ENCODE measurements around the gene KCNAB3. TPM values are rescaled to one million over a fixed set of nuclear protein-coding genes. Genes with fewer than 3 reads are reported as not detected.

KCNAB3 gene
- total RNA-seq, 4 donors from 2014 or later: 0.40 to 3.7 (median 1.5) TPM

DNA sequence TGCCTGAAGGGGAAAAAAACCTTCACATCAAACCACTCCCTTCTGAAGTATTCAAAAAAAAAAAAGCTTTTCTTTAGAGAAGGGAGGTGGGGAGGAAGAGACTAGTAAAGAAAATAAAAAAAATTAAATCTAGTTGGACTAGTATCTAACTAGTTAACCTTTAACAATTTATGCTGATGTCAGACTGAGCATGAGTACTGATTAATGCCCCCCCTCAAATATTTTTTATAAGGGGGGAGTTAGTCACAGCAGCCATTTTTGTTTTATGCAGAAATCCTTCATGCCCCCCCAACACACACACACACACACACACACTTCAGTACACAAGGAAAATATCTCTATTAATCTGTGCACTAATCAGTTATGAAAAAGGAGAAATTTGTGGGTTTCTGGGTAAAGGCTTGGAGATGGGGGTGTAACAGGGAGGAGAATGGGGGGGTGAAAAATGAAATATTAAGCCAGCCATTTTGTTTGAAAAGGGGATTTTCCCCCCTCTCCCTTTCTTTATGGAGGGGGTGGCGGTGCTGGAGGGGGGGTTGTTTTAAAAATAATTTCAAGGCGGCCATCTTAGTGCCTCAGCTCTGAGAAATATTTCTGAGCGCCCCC is 45.8 kb downstream of the KCNAB3 start:
- H3K27me3 ChIP-seq: no peaks in the 10 kb centered on the region
- TF ChIP-seq POLR2A (IDR thresholded peaks at IDR 0.05): no peak
- TF ChIP-seq, protein P1, sequence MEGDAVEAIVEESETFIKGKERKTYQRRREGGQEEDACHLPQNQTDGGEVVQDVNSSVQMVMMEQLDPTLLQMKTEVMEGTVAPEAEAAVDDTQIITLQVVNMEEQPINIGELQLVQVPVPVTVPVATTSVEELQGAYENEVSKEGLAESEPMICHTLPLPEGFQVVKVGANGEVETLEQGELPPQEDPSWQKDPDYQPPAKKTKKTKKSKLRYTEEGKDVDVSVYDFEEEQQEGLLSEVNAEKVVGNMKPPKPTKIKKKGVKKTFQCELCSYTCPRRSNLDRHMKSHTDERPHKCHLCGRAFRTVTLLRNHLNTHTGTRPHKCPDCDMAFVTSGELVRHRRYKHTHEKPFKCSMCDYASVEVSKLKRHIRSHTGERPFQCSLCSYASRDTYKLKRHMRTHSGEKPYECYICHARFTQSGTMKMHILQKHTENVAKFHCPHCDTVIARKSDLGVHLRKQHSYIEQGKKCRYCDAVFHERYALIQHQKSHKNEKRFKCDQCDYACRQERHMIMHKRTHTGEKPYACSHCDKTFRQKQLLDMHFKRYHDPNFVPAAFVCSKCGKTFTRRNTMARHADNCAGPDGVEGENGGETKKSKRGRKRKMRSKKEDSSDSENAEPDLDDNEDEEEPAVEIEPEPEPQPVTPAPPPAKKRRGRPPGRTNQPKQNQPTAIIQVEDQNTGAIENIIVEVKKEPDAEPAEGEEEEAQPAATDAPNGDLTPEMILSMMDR (IDR thresholded peaks at IDR 0.05): no peak
- peak overlapping the region; percentile 83 to 98 (median 85) for H3K27ac ChIP-seq
- H3K9me3 ChIP-seq: no peaks in the 10 kb centered on the region
- DNase-seq: no peak
- H3K4me1 ChIP-seq: peaks cover 31 to 36% of the 10 kb centered on the region in 2 donors
- WGBS, 2 donors: 3 to 4% methylated on average over 3 of the region's 3 CpGs
- H3K36me3 ChIP-seq: no peaks in the 10 kb centered on the region
- intact Hi-C loops (cut with DNase I): no loop called here
- peak overlapping the region in 1 of 3 donors; percentile 2 for H3K4me3 ChIP-seq (replicated peaks in 1 of 3)

DNA sequence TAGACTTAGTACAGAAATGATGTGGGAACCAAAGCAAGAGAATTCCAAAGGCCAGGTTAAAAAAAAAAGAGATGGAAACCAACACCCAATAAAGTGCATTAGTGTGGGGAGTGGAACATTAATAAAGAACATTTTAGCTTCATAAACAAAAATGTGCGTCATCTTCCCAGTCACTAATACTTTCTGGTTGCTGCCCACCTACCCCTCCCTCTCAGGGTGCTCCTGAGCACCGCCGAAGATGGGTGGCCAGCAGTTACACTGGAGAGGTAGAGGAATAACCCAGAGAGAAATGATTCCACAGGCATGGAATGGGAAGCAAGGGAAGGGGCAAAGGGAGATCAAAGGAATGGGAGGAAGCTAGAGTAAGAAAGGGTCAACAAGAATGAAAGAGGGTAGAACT is 47.0 kb downstream of the KCNAB3 start:
- TF ChIP-seq, protein P1 (IDR thresholded peaks at IDR 0.05): no peak
- no peak for TF ChIP-seq POLR2A (IDR thresholded peaks at IDR 0.05)
- peaks cover 18 to 23% of the 10 kb centered on the region in 2 donors for H3K4me1 ChIP-seq
- WGBS, 2 donors: 84 to 85% methylated on average over 3 of the region's 3 CpGs

DNA sequence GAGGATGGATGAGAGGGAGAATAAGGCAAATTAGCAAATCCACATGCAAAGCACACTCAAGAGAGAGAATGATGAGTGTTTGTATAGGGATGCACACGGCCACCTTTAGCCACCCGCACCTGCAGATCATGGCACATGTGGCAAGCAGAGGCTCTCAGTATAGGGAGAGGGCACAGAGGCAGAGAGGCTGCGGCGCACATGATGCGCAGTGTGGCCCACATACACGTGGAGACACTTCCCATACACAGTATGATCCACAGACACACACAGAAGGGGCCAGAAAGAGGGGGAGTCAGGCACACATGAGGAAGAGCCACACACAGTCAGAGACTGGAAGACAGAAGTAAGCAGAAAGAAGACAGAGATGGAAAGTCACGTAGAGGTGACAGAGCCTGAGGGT is 47.6 kb downstream of the KCNAB3 start:
- peaks cover 15 to 19% of the 10 kb centered on the region in 2 donors for H3K4me1 ChIP-seq
- TF ChIP-seq POLR2A (IDR thresholded peaks at IDR 0.05): no peak
- TF ChIP-seq, protein P1 (IDR thresholded peaks at IDR 0.05): no peak
- H3K27me3 ChIP-seq: no peaks in the 10 kb centered on the region
- H3K27ac ChIP-seq: no peak overlapping the region
- H3K36me3 ChIP-seq: no peaks in the 10 kb centered on the region
- H3K9me3 ChIP-seq: no peaks in the 10 kb centered on the region
- intact Hi-C loops (cut with DNase I): no loop called here
- 70 to 85% methylated on average over 7 of the region's 7 CpGs for WGBS, 2 donors
- DNase-seq: no peak
- no peak overlapping the region for H3K4me3 ChIP-seq (replicated peaks in 1 of 3)

More for the DNA sequence above, 47.0 kb downstream of the KCNAB3 start:
- no peak for DNase-seq
- H3K4me3 ChIP-seq (replicated peaks in 1 of 3): no peak overlapping the region
- H3K36me3 ChIP-seq: no peaks in the 10 kb centered on the region
- H3K9me3 ChIP-seq: no peaks in the 10 kb centered on the region
- peak overlapping the region in 1 of 3 donors; percentile 83 for H3K27ac ChIP-seq
- intact Hi-C loops (cut with DNase I): no loop called here
- H3K27me3 ChIP-seq: no peaks in the 10 kb centered on the region

DNA sequence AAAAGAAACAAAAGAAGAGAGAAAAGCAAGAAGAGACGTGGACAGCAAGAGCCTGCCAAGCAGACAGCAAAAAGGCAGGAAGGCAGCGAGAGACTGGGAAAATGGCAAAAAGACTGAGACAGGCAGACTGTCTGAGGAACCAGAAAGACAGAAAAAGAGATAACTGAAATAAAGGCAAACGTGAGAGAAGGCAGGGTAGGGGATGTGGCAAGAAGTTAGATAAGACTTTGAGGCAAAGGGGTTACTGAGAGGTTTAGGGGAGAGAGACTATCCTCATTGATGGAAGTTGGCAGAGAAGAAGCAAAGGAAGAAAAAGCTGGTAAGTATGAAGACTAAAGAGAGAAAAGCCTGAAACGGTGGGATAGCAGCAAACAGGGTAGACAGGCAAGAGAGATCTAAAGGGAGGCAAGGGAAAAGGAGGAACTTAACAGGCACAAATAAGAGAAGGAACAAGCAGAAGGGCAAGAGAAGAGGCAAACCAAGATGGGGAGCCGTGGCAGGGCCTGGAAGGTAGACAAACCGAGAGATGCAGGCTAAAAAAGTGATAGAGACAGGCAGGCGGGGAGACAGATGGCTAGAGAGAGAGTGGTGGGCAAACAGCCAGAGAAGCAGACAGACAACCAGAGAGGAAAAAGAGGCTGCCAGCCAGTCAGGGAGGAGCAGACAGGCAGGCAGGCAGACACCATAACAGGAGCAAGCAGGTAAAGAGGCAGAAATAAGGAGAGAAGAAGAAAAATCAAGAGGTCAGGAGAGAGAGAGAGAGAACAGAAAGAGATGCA is 48.2 kb downstream of the KCNAB3 start:
- no peaks in the 10 kb centered on the region for H3K27me3 ChIP-seq
- intact Hi-C loops (cut with DNase I): no loop called here
- no peak overlapping the region for H3K4me3 ChIP-seq (replicated peaks in 1 of 3)
- no peaks in the 10 kb centered on the region for H3K36me3 ChIP-seq
- 68 to 69% methylated on average over 7 of the region's 7 CpGs for WGBS, 2 donors
- TF ChIP-seq, protein P1 (IDR thresholded peaks at IDR 0.05): no peak
- H3K4me1 ChIP-seq: peaks cover 11 to 16% of the 10 kb centered on the region in 2 donors
- no peaks in the 10 kb centered on the region for H3K9me3 ChIP-seq
- no peak for DNase-seq
- H3K27ac ChIP-seq: no peak overlapping the region
